ENCODE data around the gene PCDHGA5.
"Not testable (repeated sequence)": the region's sequence is repeated elsewhere in the genome, so short reads cannot be mapped to it uniquely, and the experiment has no call there.

PCDHGA5 gene

GRCh38 chr5:141351591-141351990, 12.4 kb upstream of the PCDHGA5 start:
- no peak for DNase-seq (ENCODE audit: low read depth)

- no peak for DNase-seq (ENCODE audit: low read depth)
These were observed 9.0 kb upstream of the PCDHGA5 start, which contains the start of gene PCDHGA4 for GRCh38 chr5:141354900-141355469. TSS of gene PCDHGA4 (plus strand) at chr5:141355021. CDS start at chr5:141355108, 87 bp downstream.

DNA sequence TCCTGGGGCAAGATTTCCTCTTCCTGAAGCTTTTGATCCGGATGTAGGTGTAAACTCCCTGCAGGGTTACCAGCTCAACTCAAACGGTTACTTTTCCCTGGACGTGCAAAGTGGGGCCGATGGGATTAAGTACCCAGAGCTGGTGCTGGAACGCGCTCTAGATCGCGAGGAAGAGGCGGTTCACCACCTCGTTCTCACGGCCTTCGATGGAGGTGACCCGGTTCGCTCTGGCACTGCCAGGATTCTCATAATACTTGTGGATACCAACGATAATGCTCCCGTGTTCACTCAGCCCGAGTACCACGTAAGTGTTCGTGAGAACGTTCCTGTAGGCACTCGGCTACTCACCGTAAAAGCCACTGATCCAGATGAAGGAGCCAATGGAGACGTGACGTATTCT, 8.3 kb upstream of the PCDHGA5 start:
- DNase-seq (ENCODE audit: low read depth), result no peak

DNA sequence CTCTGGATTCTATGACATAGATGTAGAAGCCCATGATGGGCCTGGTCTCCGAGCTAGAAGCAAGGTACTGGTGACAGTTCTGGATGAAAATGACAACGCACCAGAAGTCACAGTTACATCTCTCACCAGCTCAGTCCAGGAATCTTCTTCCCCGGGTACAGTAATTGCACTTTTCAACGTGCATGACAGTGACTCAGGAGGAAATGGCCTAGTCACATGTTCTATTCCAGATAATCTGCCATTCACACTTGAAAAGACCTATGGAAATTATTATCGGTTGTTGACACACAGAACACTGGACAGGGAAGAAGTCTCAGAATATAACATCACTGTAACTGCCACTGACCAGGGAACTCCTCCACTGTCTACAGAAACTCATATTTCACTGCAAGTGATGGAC, 7.8 kb upstream of the PCDHGA5 start:
- DNase-seq (ENCODE audit: low read depth), result no peak

DNA sequence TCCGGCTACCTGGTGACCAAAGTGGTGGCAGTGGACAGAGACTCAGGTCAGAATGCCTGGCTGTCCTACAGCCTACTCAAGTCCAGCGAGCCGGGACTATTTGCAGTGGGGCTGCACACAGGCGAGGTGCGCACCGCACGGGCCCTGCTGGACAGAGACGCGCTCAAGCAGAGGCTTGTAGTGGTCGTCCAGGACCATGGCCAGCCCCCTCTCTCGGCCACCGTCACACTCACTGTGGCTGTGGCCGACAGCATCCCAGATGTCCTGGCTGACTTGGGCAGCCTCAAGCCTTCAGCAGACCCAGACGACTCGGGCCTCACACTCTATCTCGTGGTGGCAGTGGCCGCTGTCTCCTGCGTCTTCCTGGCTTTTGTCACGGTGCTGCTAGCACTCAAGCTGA, 7.0 kb upstream of the PCDHGA5 start:
- no peak for DNase-seq (ENCODE audit: low read depth)

DNA sequence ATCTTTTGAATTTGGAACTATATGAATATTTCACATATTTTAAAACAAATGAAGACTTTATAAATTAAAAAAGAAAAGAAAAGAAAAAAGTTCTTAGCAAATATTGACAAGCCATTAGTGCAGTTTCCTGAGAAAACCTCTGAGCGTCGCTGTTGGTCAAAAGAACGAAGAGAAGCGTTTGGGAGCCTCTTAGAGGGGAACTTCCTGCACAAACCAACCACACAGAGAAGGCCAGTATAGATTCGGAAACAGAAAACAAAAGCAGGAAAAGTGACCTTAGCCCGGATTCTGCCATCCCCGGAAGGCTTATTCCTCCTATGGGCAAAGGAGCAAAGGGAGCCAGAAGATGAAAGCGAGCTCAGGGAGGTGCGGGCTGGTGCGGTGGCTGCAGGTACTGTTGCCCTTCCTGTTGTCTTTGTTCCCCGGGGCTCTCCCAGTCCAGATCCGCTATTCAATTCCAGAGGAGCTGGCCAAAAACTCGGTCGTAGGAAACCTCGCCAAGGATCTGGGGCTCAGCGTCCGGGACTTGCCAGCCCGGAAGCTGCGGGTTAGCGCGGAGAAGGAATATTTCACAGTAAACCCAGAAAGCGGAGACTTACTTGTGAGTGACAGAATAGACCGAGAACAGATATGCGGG, 4.1 kb upstream of the PCDHGA5 start, which contains the start of gene PCDHGB2:
Gene PCDHGB2 (plus strand): TSS at position 205 of the 637 bp plus-strand sequence. CDS start 142 bp downstream, at position 347.
- no peak for DNase-seq (ENCODE audit: low read depth)

- no peak for DNase-seq (ENCODE audit: low read depth)
These were observed 3.3 kb upstream of the PCDHGA5 start for GRCh38 chr5:141360685-141361084.

- DNase-seq (ENCODE audit: low read depth), result no peak
These were observed 1.2 kb upstream of the PCDHGA5 start for GRCh38 chr5:141362719-141363118.

DNA sequence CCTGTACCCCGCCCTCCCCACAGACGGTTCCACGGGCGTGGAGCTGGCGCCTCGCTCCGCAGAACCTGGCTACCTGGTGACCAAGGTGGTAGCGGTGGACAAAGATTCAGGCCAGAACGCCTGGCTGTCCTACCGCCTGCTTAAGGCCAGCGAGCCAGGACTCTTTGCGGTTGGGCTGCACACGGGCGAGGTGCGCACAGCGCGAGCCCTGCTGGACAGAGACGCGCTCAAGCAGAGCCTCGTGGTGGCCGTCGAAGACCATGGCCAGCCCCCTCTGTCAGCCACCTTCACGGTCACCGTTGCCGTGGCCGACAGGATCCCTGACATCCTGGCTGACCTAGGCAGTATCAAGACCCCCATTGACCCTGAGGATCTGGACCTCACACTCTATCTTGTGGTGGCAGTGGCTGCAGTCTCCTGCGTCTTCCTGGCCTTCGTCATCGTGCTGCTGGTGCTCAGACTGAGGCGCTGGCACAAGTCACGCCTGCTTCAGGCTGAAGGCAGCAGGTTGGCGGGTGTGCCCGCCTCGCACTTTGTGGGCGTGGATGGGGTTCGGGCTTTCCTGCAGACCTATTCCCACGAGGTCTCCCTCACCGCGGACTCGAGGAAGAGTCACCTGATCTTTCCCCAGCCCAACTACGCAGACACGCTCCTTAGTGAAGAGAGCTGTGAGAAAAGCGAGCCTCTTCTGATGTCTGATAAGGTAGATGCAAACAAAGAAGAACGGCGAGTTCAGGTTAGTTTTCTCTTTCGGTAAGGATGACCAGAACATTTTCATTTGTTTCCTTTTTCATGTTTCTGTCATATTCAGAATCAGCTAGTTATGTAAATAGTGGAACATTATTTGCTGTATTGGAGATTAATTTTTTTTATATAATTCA, 2.3 kb downstream of the PCDHGA5 start:
- no peak for DNase-seq (ENCODE audit: low read depth)

GRCh38 chr5:141369994-141370848, 6.3 kb downstream of the PCDHGA5 start, which contains the start of gene PCDHGB3:
TSS of gene PCDHGB3 (plus strand) at chr5:141370242. CDS start at chr5:141370395, 153 bp downstream.
- no peak for DNase-seq (ENCODE audit: low read depth)

- no peak for DNase-seq (ENCODE audit: low read depth)
These were observed 7.9 kb downstream of the PCDHGA5 start for GRCh38 chr5:141371572-141372475.

DNA sequence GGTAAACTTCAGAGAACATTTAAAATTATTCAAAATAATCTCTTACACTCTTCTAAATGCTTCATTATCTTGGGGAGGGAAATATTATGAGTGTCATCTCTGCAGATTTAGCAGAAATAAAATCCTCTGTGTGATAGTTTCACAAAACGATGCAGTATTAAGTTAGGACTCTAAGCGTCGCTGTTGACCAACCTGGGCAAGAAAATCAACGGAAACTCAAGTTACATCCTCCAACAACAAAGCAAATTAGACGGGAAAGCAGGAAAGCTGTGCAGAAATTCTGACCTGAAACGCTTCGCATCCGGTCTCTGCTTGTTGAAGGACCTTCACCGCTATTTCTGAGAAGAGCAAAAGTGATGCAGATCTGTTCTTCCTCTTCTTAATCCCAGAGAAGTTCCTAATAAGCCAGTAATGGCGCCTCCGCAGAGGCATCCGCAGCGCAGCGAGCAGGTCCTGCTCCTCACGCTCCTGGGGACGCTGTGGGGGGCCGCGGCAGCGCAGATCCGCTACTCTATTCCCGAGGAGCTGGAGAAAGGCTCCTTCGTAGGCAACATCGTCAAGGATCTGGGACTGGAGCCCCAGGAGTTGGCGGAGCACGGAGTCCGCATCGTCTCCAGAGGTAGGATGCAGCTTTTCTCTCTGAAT, 9.8 kb downstream of the PCDHGA5 start, which contains the start of gene PCDHGA6:
Gene PCDHGA6 (plus strand): TSS at position 219 of the 645 bp plus-strand sequence. CDS start 193 bp downstream, at position 412.
- no peak for DNase-seq (ENCODE audit: low read depth)

- no peak for DNase-seq (ENCODE audit: low read depth)
These were observed 10.7 kb downstream of the PCDHGA5 start for GRCh38 chr5:141374627-141375026.

- DNase-seq (ENCODE audit: low read depth), result not testable (repeated sequence)
These were observed 11.6 kb downstream of the PCDHGA5 start for GRCh38 chr5:141375444-141376155.

DNA sequence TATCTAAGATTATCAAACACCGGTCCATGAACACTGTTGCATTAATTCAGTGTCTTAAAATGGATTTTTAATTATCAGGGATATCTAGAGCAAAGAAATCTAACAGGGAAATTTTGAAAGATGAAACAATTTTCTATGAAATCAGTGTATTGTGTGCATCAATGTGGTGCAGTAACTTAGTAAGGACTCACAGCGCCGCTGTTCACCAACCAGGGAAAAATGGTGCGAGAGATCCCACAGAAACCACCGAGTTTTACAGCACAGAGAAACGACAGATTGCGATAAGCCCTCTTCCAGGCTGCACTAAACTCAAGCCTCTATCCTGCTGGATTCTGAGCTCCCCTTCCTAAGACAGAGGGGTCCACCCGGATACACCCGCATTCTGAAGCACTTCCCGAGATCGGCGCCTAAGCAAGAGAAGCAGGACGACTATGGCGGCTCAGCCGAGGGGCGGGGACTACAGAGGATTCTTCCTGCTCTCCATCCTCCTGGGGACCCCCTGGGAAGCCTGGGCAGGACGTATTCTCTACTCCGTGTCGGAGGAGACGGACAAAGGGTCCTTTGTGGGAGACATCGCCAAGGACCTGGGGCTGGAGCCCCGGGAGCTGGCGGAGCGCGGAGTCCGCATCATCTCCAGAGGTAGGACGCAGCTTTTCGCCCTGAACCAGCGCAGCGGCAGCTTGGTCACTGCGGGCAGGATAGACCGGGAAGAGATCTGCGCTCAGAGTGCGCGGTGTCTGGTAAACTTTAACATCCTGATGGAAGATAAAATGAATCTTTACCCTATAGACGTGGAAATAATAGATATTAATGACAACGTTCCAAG, 18.7 kb downstream of the PCDHGA5 start, which contains the start of gene PCDHGA7:
Gene PCDHGA7 (plus strand): TSS at position 274 of the 826 bp plus-strand sequence. CDS start 158 bp downstream, at position 432.
- DNase-seq (ENCODE audit: low read depth), result no peak

GRCh38 chr5:141383345-141383744, 19.4 kb downstream of the PCDHGA5 start:
- DNase-seq (ENCODE audit: low read depth), result no peak

- DNase-seq (ENCODE audit: low read depth), result no peak
These were observed 20.7 kb downstream of the PCDHGA5 start for GRCh38 chr5:141384471-141385267.
